GM18498 (cell line): ENCODE results near the gene PIGZ.

ENCODE experiments used
- ATAC-seq: cut with Tn5 transposase; IDR thresholded peaks from one replicate; pipeline ENCODE4 v1.9.1; 2021; ENCODE audit warnings: mild to moderate bottlenecking, moderate library complexity; ENCODE audit not compliant: unreplicated experiment

The PIGZ gene

GRCh38 chr3:197001972-197002700, 33.5 kb upstream of the PIGZ start:
- ATAC-seq: no peak

- no peak for ATAC-seq
These were observed 32.7 kb upstream of the PIGZ start for GRCh38 chr3:197001106-197001971.

- ATAC-seq: no peak
These were observed 31.6 kb upstream of the PIGZ start for GRCh38 chr3:197000211-197000610.

- no peak for ATAC-seq
These were observed 30.5 kb upstream of the PIGZ start for GRCh38 chr3:196998966-196999760.

GRCh38 chr3:196997311-196997710, 28.7 kb upstream of the PIGZ start:
- ATAC-seq: no peak

- ATAC-seq: no peak
These were observed 28.0 kb upstream of the PIGZ start for GRCh38 chr3:196996454-196997265.

- no peak for ATAC-seq
These were observed 27.2 kb upstream of the PIGZ start for GRCh38 chr3:196995646-196996355.

GRCh38 chr3:196995027-196995426, 26.4 kb upstream of the PIGZ start:
- ATAC-seq: no peak

- ATAC-seq: no peak
These were observed 25.4 kb upstream of the PIGZ start for GRCh38 chr3:196994056-196994455.

GRCh38 chr3:196992461-196993065, 23.9 kb upstream of the PIGZ start:
- ATAC-seq: no peak

GRCh38 chr3:196991581-196992460, 23.2 kb upstream of the PIGZ start:
- no peak for ATAC-seq

- no peak for ATAC-seq
These were observed 22.0 kb upstream of the PIGZ start for GRCh38 chr3:196990601-196991007.

- ATAC-seq: no peak
These were observed 21.2 kb upstream of the PIGZ start for GRCh38 chr3:196989721-196990262.

- ATAC-seq: no peak
These were observed 19.8 kb upstream of the PIGZ start for GRCh38 chr3:196988241-196989029.

GRCh38 chr3:196987022-196987421, 18.4 kb upstream of the PIGZ start:
- ATAC-seq: no peak

- no peak for ATAC-seq
These were observed 17.6 kb upstream of the PIGZ start for GRCh38 chr3:196985954-196986885.
